Activated naive CD4-positive, alpha-beta T cell treated with anti-CD3 and anti-CD28 coated beads, Interleukin-2, amount 10 ng/mL, durations not matched to agents 7 days and 5 days (primary cell): ENCODE results near the gene PLD6.

Experiments used
- CTCF ChIA-PET: fragments of 350-600 bp; sonication (Branson Sonifier 250); formaldehyde crosslinking; loops from one replicate; lab custom pipeline; 2021; ENCODE audit warnings: antibody characterized with exemption; lab: Charles Lee
- DNase-seq: peaks from one replicate; pipeline ENCODE4 v3.0.0-alpha.2; 2020
- H3K27ac Mint-ChIP-seq: one replicate; pipeline ENCODE4 v1.8.0; 2021; ENCODE audit warnings: mild to moderate bottlenecking, moderate library complexity, mixed read lengths
- H3K27me3 Mint-ChIP-seq: one replicate; pipeline ENCODE4 v1.8.0; 2021; ENCODE audit warnings: mild to moderate bottlenecking, mixed read lengths
- H3K36me3 Mint-ChIP-seq: one replicate; pipeline ENCODE4 v1.8.0; 2021; ENCODE audit warnings: mixed read lengths
- H3K4me1 Mint-ChIP-seq: one replicate; pipeline ENCODE4 v1.8.0; 2021; ENCODE audit warnings: mixed read lengths
- H3K4me3 Mint-ChIP-seq: one replicate; pipeline ENCODE4 v1.8.0; 2021; ENCODE audit warnings: mild to moderate bottlenecking, moderate library complexity, mixed read lengths
- H3K9me3 Mint-ChIP-seq: one replicate; pipeline ENCODE4 v1.8.0; 2021; ENCODE audit warnings: mixed read lengths

The PLD6 gene

GRCh38 chr17:17217995-17218394, 11.9 kb upstream of the PLD6 start:
- H3K27me3 Mint-ChIP-seq, result no peaks in the 10 kb centered on the region
- H3K4me1 Mint-ChIP-seq, result no peaks in the 10 kb centered on the region
- no peak overlapping the region for H3K4me3 Mint-ChIP-seq
- peaks cover 50% of the 10 kb centered on the region for H3K36me3 Mint-ChIP-seq
- no peaks in the 10 kb centered on the region for H3K9me3 Mint-ChIP-seq
- CTCF ChIA-PET, result interaction anchor here (0.7 kb wide), 1 partner anchor 164 kb away, joined by 4 read pairs; no protein-coding TSS in a partner anchor
- H3K27ac Mint-ChIP-seq, result no peak overlapping the region
- DNase-seq, result no peak

- CTCF ChIA-PET, result no interaction called here
- peaks cover 50% of the 10 kb centered on the region for H3K36me3 Mint-ChIP-seq
- no peak overlapping the region for H3K27ac Mint-ChIP-seq
- H3K4me1 Mint-ChIP-seq, result no peaks in the 10 kb centered on the region
- no peak for DNase-seq
- H3K9me3 Mint-ChIP-seq, result no peaks in the 10 kb centered on the region
- no peaks in the 10 kb centered on the region for H3K27me3 Mint-ChIP-seq
- H3K4me3 Mint-ChIP-seq, result no peak overlapping the region
Measured at GRCh38 chr17:17216776-17217175, 10.6 kb upstream of the PLD6 start.

GRCh38 chr17:17216236-17216635, 10.1 kb upstream of the PLD6 start:
- Mint-ChIP-seq H3K36me3 (peaks cover 47% of the 10 kb centered on the region), H3K9me3 (no peaks in the 10 kb centered on the region), H3K27ac (no peak overlapping the region), H3K4me1 (no peaks in the 10 kb centered on the region), H3K27me3 (no peaks in the 10 kb centered on the region), H3K4me3 (no peak overlapping the region)
- CTCF ChIA-PET, result no interaction called here
- DNase-seq, result no peak

- Mint-ChIP-seq H3K9me3 (no peaks in the 10 kb centered on the region), H3K36me3 (peaks cover 48% of the 10 kb centered on the region), H3K4me3 (no peak overlapping the region), H3K27ac (no peak overlapping the region), H3K4me1 (no peaks in the 10 kb centered on the region), H3K27me3 (no peaks in the 10 kb centered on the region)
- CTCF ChIA-PET, result no interaction called here
- DNase-seq, result no peak
Measured at GRCh38 chr17:17215575-17215974, 9.4 kb upstream of the PLD6 start.

GRCh38 chr17:17214646-17215436, 8.7 kb upstream of the PLD6 start:
- CTCF ChIA-PET, result interaction anchor here (0.9 kb wide), 1 partner anchor 73 kb away, joined by 3 read pairs; no protein-coding TSS in a partner anchor
- H3K9me3 Mint-ChIP-seq, result no peaks in the 10 kb centered on the region
- DNase-seq, result no peak
- H3K27me3 Mint-ChIP-seq, result no peaks in the 10 kb centered on the region
- peaks cover 42% of the 10 kb centered on the region for H3K36me3 Mint-ChIP-seq
- no peaks in the 10 kb centered on the region for H3K4me1 Mint-ChIP-seq
- H3K27ac Mint-ChIP-seq, result no peak overlapping the region
- no peak overlapping the region for H3K4me3 Mint-ChIP-seq

GRCh38 chr17:17213775-17214174, 7.6 kb upstream of the PLD6 start:
- peaks cover 38% of the 10 kb centered on the region for H3K36me3 Mint-ChIP-seq
- no peak for DNase-seq
- CTCF ChIA-PET, result interaction anchor here (0.9 kb wide), 1 partner anchor 72 kb away, joined by 3 read pairs; no protein-coding TSS in a partner anchor
- H3K27ac Mint-ChIP-seq, result peak overlapping the region; percentile 65
- no peaks in the 10 kb centered on the region for H3K27me3 Mint-ChIP-seq
- no peaks in the 10 kb centered on the region for H3K4me1 Mint-ChIP-seq
- no peaks in the 10 kb centered on the region for H3K9me3 Mint-ChIP-seq
- H3K4me3 Mint-ChIP-seq, result no peak overlapping the region

- H3K4me1 Mint-ChIP-seq, result peaks cover 27% of the 10 kb centered on the region
- no peaks in the 10 kb centered on the region for H3K9me3 Mint-ChIP-seq
- CTCF ChIA-PET, result no interaction called here
- no peaks in the 10 kb centered on the region for H3K27me3 Mint-ChIP-seq
- peaks cover 25% of the 10 kb centered on the region for H3K36me3 Mint-ChIP-seq
- no peak overlapping the region for H3K27ac Mint-ChIP-seq
- H3K4me3 Mint-ChIP-seq, result no peak overlapping the region
- no peak for DNase-seq
Measured at GRCh38 chr17:17207998-17208397, 1.9 kb upstream of the PLD6 start.

- Mint-ChIP-seq H3K27me3 (no peaks in the 10 kb centered on the region), H3K27ac (no peak overlapping the region), H3K9me3 (no peaks in the 10 kb centered on the region), H3K4me1 (peaks cover 27% of the 10 kb centered on the region), H3K36me3 (peaks cover 27% of the 10 kb centered on the region), H3K4me3 (peak overlapping the region; percentile 38)
- no peak for DNase-seq
- CTCF ChIA-PET, result interaction anchor here (1.8 kb wide), 1 partner anchor 64 kb away, joined by 7 read pairs; no protein-coding TSS in a partner anchor
Measured at GRCh38 chr17:17206913-17207335, 791 bp upstream of the PLD6 start.

GRCh38 chr17:17205368-17206123, 587 bp downstream of the PLD6 start:
- peaks cover 27% of the 10 kb centered on the region for H3K4me1 Mint-ChIP-seq
- CTCF ChIA-PET, result interaction anchor here (0.9 to 1.8 kb wide), 4 partner anchors 14 to 63 kb away, joined by 3 to 7 read pairs (median 4); no protein-coding TSS in a partner anchor
- H3K36me3 Mint-ChIP-seq, result peaks cover 29% of the 10 kb centered on the region
- no peaks in the 10 kb centered on the region for H3K9me3 Mint-ChIP-seq
- H3K4me3 Mint-ChIP-seq, result peak overlapping the region; percentile 89
- H3K27ac Mint-ChIP-seq, result peak overlapping the region; percentile 88
- no peaks in the 10 kb centered on the region for H3K27me3 Mint-ChIP-seq
- peak; percentile 78 for DNase-seq

- no peaks in the 10 kb centered on the region for H3K27me3 Mint-ChIP-seq
- peak overlapping the region; percentile 89 for H3K4me3 Mint-ChIP-seq
- peaks cover 34% of the 10 kb centered on the region for H3K36me3 Mint-ChIP-seq
- H3K9me3 Mint-ChIP-seq, result no peaks in the 10 kb centered on the region
- DNase-seq, result no peak
- CTCF ChIA-PET, result interaction anchor here (1.0 to 1.4 kb wide), 2 partner anchors 13 to 62 kb away, joined by 3 to 5 read pairs; no protein-coding TSS in a partner anchor
- peak overlapping the region; percentile 78 for H3K27ac Mint-ChIP-seq
- peaks cover 30% of the 10 kb centered on the region for H3K4me1 Mint-ChIP-seq
Measured at GRCh38 chr17:17204635-17205231, 1.4 kb downstream of the PLD6 start.

- DNase-seq, result no peak
- Mint-ChIP-seq H3K36me3 (peaks cover 35% of the 10 kb centered on the region), H3K27ac (peak overlapping the region; percentile 78), H3K4me3 (peak overlapping the region; percentile 89), H3K4me1 (peaks cover 30% of the 10 kb centered on the region), H3K9me3 (no peaks in the 10 kb centered on the region), H3K27me3 (no peaks in the 10 kb centered on the region)
- CTCF ChIA-PET, result interaction anchor here (1.4 kb wide), 1 partner anchor 62 kb away, joined by 5 read pairs; no protein-coding TSS in a partner anchor
Measured at GRCh38 chr17:17204041-17204591, 2.0 kb downstream of the PLD6 start.

- peaks cover 30% of the 10 kb centered on the region for H3K4me1 Mint-ChIP-seq
- H3K27ac Mint-ChIP-seq, result peak overlapping the region; percentile 14
- H3K4me3 Mint-ChIP-seq, result peak overlapping the region; percentile 18
- no peak for DNase-seq
- H3K36me3 Mint-ChIP-seq, result peaks cover 35% of the 10 kb centered on the region
- CTCF ChIA-PET, result no interaction called here
- no peaks in the 10 kb centered on the region for H3K27me3 Mint-ChIP-seq
- no peaks in the 10 kb centered on the region for H3K9me3 Mint-ChIP-seq
Measured at GRCh38 chr17:17203173-17203730, 2.9 kb downstream of the PLD6 start.

- Mint-ChIP-seq H3K4me3 (no peak overlapping the region), H3K27ac (no peak overlapping the region), H3K27me3 (no peaks in the 10 kb centered on the region), H3K36me3 (peaks cover 38% of the 10 kb centered on the region), H3K4me1 (peaks cover 35% of the 10 kb centered on the region), H3K9me3 (no peaks in the 10 kb centered on the region)
- no peak for DNase-seq
- CTCF ChIA-PET, result no interaction called here
Measured at GRCh38 chr17:17201907-17202306, 4.2 kb downstream of the PLD6 start.
